NCI-H345 (cell line): ENCODE data around the gene MUS81.

Experiments used
- DNase-seq: peaks from one replicate; lab custom pipeline; 2025; lab: John Stamatoyannopoulos, UW

The MUS81 gene

DNA sequence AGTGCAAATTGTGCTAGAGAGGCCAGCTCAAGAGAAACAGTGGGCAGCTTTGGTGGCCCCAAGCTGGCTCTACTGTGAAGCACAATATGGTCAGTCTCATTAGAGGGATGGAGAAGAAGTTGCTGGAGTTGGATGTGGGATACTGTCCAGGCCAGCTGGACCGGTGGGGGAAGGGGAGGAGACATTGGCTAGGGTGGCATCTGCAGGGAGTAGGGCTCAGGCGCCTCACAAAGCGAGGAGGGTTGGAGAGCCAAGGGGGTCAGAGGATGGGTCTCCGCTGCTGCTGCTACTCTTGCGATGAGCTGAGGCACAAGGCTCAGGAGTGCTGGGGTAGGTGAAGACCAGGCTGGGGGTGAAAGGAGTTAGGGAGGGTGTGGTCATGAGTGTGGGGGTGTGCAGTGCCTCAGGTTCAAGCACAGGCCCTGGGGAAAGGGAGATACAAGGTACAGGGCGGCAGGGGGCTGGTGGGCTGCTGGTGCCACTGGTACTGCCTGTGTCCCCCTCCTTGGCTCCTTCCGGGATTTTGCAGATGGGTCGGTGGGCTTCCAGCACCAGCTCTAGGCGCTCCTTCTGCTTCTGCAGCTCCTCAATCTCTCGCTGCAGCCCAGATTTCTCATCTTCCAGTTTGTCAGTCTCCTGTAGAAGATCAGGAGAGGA, 32.6 kb downstream of the MUS81 start:
- no peak for DNase-seq

DNA sequence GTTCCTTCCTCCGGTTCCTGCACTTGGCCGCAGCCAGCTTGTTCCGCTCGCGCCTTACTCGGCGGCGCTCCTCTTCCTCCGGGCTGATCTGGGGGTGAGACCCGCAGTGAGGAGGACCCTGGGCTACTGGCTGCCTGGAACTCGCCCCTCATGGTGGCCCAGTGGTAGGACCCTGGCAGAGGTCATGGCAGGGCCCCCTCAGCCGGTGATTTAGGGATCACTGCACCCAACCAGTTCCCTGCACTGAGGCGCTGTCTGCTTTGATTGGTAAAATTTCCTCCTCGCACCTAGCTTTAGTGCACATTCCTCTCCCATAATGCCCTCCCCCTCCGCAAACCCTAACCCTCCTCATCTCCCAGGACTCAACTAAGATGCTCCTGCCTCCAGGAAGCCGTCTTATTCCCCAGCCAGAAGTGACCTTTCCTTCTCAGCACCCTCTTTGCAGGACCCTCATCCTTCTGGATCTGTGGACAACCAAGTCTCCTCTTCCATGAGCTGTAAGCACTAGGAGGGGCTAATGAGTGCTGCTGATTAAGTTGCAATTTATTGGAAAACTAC, 33.9 kb downstream of the MUS81 start:
- DNase-seq: no peak

DNA sequence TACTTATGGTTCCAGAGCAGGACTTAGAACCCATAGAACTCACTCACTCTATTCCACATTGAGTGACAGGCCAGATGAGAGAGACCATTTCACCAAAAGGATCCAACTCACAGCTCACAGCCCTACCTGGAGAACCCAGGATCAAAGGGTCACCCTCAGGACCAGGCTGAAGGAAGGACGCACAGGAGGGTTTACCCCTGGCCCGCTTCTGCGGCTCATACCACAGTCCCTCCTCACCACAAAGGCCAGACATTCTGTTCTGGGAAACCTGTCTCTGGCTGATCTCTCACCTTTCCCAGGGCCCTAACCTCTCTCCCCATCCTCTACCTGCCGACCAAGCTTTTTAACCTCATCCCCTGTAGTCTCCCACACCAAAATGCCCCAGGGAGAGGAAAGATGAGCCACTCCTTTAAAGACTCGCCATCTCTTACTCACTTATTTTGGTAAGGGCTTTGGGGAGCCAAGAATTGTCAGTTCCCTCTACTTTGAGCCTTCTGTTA, 35.3 kb downstream of the MUS81 start:
- DNase-seq: no peak

DNA sequence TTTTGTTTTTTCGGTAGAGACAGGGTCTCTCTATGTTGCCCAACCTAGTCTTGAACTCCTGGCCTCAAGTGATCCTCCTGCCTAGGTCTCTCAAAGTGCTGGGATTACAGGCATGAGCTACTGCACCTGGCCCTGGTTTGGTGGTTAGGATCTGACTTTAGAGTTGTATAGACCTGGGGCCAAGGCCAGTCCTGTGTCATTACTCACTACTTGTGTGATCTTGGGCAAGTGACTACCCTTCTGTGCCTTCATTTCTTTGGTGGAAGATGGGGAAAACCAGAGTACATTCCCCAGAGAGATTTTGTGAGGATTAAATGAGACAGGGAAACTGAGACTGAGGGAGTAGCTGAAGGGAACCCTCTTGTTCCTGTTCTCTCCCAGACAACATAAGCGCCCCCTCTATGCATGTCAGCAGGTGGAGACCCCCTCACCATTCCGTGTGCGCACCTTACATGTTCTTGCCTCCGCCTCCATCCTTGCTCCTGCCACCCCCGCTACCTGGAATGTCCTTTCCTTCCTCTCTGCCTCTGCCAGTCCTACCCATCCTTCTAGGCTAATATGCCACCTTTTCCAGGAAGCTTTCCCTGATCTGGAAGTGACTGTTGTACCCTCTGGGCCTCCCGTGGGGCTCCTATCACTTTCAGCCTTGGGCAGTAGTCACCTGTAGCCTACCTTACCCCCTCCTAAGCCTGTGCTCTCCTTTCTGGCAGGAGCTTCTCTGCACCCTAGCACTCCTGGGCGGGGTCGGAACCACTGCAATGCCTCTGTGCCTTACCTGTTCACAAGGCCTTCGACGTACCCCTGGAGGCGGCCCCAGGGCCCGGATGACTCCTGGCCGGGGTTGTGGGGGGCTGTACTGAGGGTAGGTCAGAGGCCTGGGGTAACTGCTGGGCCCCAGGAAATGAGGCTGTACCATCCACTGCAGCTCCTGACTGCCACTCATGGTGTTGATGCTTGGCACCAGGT, 36.1 kb downstream of the MUS81 start:
- no peak for DNase-seq

DNA sequence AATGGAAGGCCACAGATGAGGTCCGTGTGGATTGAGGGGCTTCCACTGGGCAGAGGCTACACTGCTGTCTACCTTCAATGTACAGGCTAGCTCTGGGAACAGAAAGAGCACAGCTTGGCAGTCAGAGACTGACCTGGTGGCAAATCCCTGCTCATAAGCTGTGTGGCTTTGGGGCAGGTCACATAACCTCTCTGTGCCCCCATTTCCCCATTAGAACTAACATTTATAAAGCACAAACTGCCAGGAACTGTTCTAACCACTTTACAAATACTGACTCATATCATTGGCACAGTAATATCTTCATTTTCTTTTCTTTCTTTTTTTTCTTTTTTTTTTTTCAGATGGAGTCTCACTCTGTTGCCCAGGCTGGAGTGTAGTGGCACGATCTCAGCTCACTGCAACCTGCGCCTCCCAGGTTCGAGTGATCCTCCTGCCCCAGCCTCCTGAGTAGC, 36.8 kb downstream of the MUS81 start:
- DNase-seq: no peak

GRCh38 chr11:65898656-65899355, 38.6 kb downstream of the MUS81 start:
- DNase-seq: no peak

- DNase-seq: no peak
Measured at GRCh38 chr11:65899356-65900124, 39.3 kb downstream of the MUS81 start.

DNA sequence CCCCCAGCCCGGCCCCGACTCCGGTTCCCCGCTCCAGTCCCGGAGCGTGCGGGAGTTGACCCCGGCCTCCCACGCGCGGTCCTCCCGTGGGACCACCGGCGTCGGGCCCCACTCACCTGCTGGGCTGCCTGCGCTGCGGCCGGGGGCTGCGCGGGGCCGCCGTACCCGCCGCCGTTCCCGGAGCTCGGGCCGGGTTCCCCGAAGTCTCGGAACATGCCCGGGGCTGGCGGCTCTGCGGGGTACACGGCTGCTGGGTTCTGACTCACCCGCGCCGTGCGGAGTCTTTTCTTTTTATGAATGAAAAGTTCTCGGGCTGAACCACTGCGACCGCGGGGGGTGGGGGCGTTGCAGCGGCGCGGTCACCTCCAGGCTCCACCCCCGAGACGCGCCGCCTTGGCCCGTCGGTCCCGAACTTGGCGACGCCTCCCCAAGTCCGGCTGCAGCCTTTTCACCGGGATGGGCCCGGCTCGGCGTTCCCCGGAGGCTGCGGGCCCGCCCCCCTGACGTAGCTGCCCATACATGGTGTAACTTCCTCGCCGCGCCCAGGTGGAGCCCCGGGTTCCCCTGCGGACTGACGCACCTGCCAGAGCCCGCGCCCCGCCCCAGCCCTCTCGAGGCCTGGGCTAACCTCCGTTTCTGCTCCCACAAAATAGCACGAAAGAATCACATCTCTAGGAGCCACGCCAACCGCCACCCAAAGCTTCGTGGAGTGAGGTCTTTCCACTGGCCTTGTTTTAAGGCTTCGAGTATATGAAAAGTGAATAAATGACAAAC, 40.1 kb downstream of the MUS81 start, which contains the start of gene FOSL1:
Gene FOSL1 (minus strand): TSS at position 264 of the 774 bp plus-strand sequence. CDS start 49 bp downstream, at position 215.
- peak; percentile 82 for DNase-seq

DNA sequence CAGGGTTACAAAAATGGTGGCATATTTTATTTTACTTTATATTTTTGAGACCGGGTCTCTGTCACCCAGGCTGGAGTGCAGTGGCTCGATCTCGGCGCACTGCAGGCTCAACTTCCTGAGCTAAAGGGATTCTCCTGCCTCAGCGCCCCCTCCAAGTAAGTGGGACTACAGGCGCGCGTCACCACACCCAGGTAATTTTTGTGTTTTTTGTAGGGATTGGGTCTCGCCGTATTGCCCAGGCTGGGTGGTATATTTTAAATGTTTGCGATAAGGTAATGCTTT, 40.6 kb downstream of the MUS81 start:
- no peak for DNase-seq

DNA sequence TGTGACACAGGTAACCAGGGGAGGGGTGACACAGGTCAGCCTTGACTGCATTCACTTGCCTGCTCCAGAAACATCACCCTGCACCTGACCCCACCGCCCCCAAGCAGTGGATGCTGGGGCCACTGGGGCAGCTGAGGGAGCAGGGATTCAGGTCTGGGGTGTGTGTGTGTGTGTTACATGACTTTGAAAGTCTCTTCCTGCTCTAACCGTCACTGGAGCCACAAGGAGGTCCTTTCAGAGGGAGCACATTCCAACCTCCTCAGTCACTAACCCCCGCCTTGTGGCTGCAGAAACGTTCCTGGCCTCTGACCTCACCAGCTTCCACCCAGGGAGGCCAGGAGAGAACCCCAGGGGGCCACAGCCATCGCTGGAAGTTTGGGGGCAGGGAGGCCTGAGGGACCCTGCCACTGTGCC, 42.8 kb downstream of the MUS81 start:
- no peak for DNase-seq

DNA sequence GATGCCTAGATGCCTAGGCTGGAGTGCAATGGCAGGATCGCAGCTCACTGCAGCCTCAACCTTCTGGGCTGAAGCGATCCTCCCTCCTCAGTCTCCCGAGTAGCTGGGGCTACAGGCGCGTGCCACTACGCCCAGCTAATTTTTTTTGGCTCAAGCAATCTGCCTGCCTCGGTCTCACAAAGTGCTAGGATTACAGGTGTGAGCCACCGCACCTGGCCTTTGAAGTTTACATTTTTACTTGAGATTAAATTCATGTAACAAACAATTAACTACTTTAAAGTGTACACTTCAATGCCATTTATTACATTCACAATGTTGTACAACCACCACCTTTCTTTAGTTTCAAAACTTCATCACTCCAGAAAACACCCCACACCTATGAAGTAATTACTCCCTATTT, 43.5 kb downstream of the MUS81 start:
- DNase-seq: no peak

DNA sequence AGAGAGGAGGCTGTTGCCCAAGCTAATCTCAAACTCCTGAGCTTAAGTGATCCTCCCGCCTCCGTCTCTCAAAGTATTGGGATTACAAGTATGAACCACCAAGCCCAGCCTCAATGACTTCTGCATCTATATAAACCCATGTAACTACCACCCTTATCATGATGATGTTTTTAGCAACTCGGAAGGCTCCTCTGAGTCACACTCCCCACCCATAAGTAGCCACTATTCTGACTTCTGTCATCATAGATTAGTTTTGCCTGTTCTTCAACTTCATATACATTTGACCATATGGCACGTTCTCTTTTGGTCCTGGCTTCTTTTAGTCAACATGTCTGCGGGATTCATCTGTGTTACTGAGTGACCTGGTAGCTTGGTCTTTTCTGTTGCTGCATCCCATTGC, 46.4 kb downstream of the MUS81 start:
- DNase-seq: no peak

DNA sequence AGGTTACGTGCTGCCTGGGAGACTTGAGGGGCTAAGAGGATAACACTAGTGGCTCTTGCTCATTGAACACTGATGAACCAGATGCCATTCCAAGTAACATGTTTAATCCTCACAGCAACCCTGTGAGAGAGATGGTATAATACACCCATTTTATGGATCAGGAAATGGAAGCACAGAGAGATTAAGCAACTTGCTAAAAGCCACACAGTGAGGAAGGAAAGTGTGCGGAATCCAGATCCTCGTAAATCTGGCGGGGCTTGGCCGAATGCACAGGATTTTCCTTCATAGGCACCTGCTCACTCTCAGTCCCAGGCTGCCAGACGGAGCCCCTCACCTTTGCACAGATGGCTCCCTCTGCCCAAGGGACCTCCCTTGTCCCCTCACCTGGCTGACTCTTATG, 47.6 kb downstream of the MUS81 start:
- no peak for DNase-seq

- DNase-seq: peak; percentile 45
Measured at GRCh38 chr11:65911682-65912568, 51.7 kb downstream of the MUS81 start.

GRCh38 chr11:65912845-65913244, 52.6 kb downstream of the MUS81 start:
- no peak for DNase-seq

GRCh38 chr11:65915101-65915820, 55.0 kb downstream of the MUS81 start:
- no peak for DNase-seq

- no peak for DNase-seq
Measured at GRCh38 chr11:65915821-65916251, 55.6 kb downstream of the MUS81 start.
